HG03571 (cell line): ENCODE data around the gene RPUSD1.
"Not testable (repeated sequence)": the region's sequence is repeated elsewhere in the genome, so short reads cannot be mapped to it uniquely, and the experiment has no call there.

Source experiments
- ATAC-seq: cut with Tn5 transposase; IDR thresholded peaks from one replicate; pipeline ENCODE4 v1.9.1; 2021; ENCODE audit not compliant: unreplicated experiment

Gene RPUSD1

DNA sequence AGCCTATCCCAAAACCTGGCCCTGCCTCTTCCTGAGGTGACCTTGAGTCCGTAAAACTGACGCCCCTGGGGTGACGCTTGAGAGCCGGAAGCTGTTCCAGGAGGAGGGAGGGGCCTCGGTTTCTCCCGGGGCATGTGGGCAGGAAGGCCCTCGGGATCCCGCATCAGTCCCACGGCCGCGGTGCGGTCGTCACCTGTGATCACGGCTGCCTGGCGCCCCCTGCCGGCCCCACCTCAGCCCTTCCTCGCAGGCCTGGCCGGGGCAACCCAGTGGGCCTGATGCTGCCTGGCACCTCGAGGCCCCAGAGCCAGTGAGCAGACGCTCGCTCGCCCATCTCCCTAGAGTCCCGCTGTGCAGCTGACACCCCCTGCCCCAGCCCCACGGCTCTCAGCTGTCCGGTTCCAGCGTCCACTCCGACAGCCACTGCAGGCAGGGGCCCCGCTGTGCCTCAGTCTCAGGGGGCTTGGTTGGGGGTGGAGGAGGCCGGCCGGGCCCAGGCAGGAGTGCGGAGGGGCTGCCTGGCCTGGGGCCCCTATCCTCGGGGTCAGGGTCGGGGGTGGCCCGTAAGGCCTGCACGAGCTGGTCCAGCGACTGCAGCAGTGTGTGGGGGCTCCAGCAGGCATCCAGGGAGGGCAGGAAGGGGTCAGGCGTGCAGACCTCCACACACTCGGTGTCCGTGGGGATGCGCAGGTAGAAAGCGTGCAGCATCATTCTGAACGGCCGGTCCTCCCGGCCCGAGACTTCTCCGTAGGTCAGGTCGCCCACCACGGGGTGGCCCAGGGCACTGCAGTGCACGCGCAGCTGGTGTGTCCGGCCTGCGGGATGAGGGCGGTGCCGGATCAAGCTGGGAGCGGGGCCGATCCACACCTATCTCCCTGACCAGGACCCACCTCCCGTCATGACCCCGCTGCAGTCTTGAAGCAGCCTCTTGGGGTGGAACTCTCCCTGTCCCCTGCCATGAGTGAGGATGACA lies 2.3 kb downstream of the RPUSD1 start:
- no peak for ATAC-seq

DNA sequence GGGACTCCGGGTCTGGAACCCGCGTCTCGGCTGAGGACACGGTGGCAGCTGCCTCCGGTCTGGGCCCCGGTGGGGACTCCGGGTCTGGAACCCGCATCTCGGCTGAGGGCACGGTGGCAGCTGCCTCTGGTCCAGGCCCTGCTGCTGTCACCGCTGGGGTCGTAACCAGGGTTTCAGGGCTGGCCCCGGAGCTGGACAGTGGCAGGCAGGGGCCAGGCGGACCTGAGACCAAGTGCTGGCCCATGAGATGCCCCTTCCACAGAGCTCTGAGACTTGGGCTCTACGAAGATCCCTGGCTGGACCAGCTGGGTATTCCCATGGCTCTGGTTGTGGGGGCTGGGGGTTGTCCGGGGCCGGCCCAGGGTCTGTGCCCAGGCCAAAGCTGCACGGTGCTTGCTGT lies 3.8 kb downstream of the RPUSD1 start:
- no peak for ATAC-seq

DNA sequence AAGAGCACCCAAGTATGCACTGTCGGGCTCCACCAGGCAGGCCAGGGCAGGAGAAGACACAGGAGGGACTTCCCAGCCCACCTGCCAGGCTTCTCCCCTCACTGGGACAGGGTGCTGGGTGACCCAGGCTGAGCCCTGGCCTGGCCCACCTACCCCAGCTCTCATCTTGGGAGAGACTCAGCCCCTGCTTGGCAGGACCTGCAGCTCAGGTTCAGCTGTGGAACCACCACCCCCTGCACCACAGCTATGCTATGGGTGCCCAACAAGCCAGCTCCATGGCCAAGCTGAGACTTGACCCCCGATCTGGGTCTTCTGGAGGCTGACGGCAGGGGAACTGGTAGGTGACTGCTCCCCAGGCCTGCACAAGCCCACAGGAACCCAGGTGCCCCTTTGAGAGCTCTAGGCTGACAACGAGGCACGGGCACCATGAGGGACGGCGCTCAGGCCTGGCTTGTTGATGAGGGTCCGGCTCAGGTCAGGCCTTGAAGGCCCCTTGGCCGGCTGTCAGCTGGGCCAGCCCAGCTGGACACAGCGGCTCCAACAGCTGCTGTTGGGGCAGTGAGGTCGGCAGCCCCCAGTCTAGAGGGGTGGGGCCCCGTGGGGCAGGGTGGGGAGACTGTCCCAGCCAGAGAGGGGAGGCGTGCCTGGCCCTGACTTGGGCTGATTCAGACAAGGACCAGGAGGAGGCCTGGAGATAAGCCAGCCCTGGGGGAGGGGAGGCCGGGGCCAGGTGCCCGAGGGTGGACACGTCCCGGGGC lies 4.6 kb downstream of the RPUSD1 start:
- no peak for ATAC-seq

DNA sequence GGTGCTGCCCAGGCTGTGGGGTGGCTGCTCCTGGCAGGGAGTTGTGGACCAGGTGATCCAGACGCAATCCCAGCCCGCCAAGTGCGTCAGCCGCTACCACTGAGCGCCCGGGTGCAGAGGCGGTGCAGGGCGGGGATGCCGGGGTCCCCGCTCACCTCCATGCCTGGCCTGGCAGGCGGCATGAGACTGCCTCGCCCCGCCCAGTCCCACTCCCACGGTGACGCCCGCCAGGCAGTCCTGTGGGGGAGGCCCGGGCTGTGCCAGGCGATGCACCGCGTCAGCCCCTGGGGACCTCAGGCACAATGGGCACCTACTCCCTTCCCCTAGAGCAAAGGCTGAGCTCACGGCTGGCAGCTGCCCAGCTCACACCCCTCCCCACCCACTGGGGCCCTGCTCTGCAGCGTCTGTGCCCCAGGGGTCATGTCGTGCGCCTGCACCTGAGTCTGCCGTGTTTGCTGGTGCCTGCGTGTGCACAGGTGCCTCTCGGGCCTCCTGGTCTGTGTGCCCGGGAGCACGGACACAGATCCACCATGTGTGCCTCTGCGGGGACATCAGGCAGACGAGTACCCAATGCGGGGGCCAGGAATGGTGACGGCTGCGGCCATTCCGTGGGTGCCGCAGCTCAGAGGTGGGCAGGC lies 5.3 kb downstream of the RPUSD1 start:
- no peak for ATAC-seq

DNA sequence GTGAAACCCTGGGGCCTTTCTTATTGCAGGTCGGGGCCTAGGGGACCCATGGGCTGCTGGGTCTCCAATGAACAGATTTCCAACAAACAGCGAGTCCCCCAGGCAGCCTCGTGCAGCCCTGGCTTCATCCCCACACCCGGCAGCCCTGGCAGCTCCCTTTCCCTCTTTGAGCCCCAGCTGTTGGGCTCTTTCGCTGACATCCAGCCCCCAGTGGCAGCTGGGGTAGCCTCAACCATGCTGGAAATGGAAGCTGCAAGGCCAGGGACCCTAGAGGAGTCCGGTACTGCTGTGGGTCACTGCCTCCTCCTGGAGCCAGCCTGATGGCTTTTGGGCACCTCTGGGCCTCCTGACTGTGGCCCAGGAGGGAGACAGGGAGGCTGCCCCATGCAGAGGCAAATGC lies 5.9 kb downstream of the RPUSD1 start:
- no peak for ATAC-seq

DNA sequence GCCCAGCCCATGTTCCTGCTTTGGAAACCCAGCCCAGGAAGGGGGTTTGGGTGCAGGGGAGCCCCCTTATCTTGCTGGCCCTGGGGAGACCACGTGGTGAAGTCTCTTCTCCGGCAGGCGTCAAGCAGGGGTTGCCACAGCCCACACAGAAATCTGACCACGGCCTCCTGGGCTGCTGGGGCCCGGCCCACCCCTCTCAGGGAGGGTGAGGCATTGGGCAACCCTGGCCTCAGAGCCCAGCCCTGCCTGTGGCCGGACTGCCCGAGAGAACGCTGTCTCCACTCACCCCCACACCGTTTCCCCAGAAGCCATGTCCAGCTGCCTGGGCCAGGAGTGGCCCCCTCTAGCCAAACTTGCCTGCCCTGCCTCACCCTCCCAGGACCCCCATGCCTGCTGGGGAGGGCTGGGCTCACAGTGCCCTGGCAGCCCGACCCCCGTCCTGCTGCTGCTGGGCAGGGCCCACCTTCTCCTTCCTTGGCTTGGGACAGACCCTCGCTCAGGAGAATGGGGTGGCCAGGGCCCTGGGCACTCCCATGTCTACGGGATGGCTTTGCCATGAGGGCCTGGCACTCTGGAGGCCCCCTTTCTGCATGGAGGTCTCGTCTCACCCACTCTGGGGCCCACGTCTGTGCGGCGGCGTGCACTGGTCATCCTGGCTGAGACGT lies 6.7 kb downstream of the RPUSD1 start:
- ATAC-seq = no peak

DNA sequence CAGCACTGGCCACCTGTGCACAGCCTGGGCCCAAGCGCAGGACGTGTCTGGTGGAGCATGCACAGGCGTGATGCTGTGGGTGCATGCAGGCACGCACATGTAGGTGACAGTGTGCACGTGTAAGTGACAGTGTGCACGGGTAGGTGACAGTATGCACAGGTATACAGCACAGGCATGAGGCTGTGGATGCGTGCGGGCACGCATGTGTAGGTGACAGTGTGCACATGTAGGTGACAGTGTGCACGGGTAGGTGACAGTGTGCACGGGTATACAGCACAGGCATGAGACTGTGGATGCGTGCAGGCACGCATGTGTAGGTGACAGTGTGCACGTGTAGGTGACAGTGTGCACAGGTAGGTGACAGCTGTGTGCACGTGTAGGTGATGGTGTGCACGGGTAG lies 7.9 kb downstream of the RPUSD1 start:
- no peak for ATAC-seq

DNA sequence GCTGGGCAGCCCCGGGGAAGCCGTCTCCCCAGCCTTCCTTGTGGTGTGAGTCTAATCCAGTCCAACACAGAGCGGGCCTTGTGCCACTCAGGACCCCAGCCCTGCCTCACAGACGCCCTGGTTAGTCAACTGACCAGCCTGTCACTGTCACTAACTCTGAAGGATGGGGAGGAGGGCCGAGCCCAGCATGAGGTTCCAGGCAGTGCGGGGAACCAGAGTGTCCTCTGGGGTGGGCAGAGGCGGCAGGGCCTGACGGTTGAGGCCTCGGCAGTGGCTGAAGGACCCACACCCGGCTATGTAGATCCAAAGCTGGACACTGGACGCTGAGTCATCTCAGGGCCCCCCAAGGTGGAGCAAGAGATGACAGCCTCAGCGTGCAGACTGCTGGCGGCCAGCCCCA lies 8.6 kb downstream of the RPUSD1 start:
- no peak for ATAC-seq

DNA sequence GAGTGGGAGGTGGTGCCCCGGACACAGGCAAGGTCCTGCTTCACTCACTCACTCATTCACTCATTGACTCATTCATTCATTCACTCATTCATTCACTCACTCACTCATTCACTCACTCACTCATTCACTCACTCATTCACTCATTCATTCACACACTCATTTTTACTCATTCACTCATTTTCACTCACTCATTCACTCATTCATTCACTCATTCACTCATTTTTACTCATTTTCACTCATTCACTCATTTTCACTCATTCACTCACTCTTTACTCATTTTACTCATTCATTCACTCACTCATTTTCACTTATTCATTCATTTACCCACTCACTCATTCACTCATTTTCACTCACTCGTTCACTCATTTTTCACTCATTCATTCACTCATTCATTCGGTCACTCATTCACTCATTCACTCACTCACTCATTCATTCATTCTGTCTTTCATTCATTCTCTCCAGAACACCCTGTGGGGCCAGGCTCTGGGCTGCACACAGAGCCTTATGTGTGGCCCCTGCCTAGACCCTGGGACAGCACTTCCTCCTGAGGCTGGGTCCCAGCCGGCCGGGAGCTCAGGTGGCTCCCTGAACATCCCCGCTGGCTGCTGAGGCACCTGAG lies 9.2 kb downstream of the RPUSD1 start:
- ATAC-seq = no peak

DNA sequence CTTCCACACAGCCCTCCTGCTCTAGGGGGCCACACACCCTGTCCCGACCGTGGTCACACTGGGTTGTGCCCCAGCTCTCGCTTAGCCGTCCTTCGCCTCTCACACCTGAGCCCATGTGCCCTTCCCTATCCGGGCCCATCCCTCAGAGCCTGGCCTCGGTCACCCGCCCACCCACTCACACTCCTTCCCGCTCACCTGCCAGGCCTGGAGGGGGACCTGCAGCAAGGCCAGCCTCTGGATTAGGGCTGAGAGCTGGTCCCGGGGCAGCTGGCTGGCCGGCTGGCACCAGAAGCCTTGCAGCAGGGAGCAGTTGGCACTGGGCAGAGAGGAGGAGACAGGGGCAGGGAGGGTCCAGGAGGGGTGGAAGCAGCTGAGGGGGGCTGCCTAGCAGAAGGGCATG lies 9.7 kb downstream of the RPUSD1 start:
- ATAC-seq = no peak

DNA sequence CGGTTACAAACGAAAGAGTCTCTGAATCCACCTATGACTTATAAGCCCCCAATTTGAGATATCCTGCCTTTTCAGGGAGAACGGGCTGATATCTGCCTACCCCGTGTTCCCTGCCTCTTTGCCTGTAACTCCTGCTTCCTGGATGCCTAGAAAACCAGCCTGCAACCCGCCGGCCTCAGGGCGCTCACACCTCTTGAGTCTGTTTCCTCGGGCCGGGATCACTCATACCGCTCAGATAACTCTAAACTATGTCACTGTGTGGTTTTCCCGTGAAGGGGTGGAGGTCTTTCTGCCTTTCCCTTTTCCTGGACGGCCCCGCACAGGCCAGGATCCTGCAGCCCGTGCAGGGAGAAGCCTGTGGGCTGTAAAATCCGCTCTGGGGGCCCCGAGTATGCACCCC lies 10.4 kb downstream of the RPUSD1 start:
- no peak for ATAC-seq

DNA sequence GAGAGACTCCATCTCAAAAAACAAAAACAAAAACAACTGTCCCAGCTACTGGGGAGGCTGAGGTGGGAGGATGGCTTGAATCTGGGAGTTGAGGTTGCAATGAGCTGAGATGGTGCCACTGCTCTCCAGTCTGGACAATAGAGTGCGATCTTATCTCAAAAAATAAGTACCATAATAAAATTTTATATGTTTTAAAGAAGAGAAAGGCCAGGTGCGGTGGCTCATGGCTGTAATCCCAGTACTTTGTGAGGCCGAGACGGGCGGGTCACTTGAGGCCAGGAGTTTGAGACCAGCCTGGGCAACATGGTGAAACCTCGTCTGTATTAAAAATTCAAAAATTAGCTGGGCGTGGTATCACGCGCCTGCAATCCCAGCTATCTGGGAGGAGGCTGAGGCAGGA lies 11.4 kb downstream of the RPUSD1 start:
- no peak for ATAC-seq

DNA sequence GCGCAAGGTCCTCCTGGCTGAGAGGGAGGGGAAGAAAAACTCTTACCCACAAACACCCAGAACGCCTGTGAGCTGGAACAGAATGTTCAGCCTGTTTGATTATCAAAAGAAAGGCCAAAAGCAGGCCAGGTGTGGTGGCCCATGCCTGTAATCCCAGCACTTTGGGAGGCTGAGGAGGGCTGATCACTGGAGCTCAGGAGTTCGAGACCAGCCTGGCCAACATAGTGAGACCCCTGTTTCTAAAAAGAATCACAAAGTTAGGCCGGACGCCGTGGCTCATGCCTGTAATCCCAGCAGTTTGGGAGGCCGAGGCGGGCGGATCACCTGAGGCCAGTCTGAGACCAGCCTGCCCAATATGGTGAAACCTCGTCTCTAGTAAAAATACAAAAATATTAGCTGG lies 11.9 kb downstream of the RPUSD1 start:
- ATAC-seq = not testable (repeated sequence)

DNA sequence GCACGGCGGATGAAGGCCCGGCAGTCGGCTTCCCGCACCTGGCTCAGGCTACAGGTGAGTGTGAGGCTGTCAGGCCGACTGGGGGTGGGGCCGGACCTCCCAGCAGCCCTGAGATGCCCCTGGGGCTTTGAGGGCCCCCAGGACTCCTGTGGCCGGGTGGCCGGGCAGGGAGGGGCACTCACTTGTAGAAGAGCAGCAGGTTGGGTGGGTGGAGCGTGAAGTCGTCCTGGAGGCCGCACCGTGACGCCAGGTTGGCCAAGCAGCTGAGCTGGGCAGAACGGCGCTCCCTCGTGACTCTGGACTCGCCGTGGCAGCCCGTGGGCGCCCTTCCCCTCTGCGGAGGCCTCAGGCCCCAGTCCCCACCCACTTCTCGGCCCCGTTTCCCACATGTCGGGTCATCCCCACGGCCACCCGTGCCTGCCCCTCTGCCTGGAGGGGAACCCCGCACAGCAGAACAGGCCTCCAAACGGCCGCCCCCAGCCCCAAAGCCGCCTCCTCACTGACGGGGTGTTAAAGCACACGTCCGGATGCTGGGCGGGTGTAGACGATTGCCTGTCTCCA lies 12.9 kb downstream of the RPUSD1 start:
- ATAC-seq = no peak

DNA sequence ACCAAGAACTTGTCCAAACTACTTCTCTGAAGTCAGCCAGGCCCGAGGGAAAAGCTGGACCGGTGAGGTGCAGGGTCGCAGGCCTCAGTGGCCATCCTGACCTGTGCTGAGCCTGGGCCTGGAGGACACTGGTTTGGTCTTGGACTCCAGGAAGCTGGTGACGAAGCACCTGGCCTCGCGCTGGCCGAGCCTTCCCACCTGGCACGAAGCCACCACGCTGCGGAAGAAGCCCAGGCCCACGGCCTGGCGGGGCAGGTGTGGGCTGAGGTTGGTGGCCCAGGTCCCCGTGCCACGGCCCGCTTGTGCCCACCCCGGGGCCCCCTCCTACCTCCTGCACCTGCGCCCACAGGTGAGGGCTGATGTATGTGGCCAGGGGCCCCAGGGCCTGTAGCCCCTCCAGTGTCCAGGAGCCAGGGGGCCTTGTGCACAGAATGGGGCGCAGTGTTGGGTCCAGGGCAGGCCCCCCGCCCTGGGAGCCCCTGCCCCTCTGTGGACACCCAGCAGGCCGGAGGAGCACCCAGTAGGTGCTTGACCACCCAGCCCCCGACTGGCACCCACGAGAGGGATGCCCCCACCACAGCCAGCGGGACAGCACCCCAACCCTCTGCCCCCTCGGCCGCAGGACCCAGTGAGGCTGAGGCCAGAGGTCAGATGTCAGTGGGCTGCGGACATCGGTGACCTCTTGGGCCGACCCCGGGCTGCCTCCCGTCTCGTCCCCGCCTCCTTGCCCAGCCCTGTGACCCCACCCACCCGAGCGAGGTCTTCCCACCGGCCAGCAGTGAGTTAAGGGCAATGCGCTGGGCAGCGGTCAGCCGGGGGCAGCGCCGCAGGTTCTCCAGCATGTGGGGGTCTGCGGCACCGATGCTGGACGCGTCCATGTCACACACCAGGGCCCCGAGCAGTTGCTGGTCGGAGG lies 13.8 kb downstream of the RPUSD1 start:
- no peak for ATAC-seq

DNA sequence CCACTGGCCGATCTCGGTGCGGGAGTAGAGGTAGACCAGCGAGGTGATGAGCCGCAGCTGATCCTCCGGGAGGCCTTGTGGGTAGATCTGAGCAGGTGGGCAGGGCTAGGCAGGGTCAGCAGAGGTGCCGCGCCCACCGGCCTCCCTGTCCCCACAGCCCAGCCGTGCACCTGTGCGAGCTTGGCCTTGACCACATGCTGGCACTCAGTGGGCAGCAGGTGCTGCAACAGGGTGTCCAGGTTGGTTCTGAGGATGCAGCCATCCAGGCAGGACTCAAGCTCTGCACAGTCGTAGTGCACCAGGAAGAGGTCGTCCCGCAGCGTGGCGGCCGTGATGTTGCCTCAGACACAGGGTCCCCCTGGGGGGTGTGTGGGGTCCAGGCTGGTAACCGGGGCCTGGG lies 15.2 kb downstream of the RPUSD1 start:
- no peak for ATAC-seq

DNA sequence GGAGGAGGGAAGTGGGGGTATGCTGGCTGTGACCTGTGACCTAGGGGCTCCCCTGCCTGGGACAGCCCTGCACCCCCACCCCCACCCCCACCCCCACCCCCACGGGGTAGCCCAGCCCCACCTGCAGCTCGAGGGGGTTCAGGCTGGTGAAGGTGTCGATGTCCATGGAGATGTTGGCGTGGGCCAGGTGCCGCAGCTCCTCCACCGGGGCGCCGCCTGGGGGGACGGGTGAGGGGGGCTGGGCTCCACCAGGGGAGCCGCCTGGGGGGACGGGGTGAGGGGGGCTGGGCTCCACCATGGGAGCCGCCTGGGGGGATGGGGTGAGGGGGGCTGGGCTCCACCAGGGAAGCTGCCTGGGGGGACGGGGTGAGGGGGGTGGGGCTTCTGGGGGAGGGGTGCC lies 17.8 kb downstream of the RPUSD1 start:
- ATAC-seq = no peak

DNA sequence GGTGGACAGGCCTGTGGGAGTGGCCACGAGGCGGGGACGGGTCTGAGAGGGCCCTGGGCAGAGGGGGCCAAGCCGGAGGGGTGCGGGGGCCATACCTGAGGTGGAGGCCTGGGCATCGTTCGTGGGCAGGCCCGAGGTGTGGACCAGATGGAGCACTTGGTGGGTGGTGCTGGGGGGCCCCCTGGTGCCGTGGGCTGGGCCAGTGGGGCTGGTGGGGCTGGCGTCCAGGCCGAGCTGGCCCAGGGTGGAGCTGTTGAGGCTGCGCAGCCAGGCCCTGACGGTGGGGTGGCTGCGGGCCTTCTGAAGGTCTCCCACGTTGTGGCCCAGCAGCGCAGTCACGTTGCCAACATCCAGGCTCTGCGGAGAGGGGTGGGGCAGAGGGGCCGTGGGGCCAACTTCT lies 18.2 kb downstream of the RPUSD1 start:
- ATAC-seq = no peak

DNA sequence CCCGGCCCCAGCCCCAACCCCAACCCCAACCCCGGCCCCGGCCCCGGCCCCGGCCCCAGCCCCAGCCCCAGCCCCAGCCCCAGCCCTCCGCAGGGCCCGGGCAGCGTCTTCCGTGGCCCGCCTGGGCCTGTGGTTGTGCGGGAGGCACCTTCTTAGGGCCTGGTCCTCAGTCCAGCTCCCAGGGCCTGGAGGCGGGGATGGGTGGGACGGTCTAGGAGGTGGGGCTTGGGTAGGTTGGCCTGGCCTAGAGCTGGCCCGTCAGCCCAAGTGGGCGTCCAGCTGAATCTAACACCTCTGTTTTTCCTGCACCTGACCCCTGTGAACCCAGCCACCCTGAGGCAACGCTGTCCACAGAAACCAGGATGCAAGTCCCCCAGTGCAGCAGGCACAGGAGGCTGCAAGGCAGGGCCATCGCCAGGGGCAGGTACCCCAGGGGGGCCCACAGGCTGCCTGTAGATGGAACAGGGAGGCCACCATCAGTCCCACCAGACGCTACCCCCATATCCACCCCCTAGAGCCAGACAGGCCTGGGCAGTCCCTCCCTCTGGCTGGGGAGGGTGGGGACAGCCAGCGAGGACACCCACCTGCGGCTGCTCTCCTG lies 18.9 kb downstream of the RPUSD1 start:
- no peak for ATAC-seq
